Right atrium auricular region (tissue), 2 donors: ENCODE data around the gene TNS3. TPM values are rescaled to one million over a fixed set of nuclear protein-coding genes. Genes with fewer than 3 reads are reported as not detected.

Experiments
- DNase-seq: peaks from one replicate; pipeline ENCODE4 v3.0.0-alpha.2; 2019; ENCODE audit warnings: low spot score
- H3K27ac ChIP-seq, 2 donors: fragments of 200-600 bp; sonication (generic); 1 replicate in 1 of 2; 2 replicates in 1 of 2; pipeline ENCODE4 v1.5.1; 2016 to 2019
- H3K27me3 ChIP-seq, 2 donors: fragments of 200-600 bp; sonication (generic); one replicate each; pipeline versions ENCODE4 v1.5.1 to v1.6.0; 2017 to 2019
- H3K36me3 ChIP-seq: fragments of 200-600 bp; sonication (generic); one replicate; pipeline ENCODE4 v1.5.1; 2016
- H3K4me1 ChIP-seq, 2 donors: fragments of 200-600 bp; sonication (generic); one replicate each; pipeline versions ENCODE4 v1.5.1 to v1.6.0; 2017 to 2019
- H3K4me3 ChIP-seq, 2 donors: fragments of 200-600 bp; sonication (generic); 1 replicate in 1 of 2; 2 replicates in 1 of 2; pipeline ENCODE4 v1.5.1; 2017 to 2019; ENCODE audit warnings: mild to moderate bottlenecking in 1 of 2, moderate library complexity in 1 of 2
- H3K9me3 ChIP-seq, 2 donors: fragments of 200-600 bp; sonication (generic); one replicate each; pipeline ENCODE4 v1.5.1; 2019
- CTCF ChIP-seq, 2 donors: fragments of 200-600 bp; sonication (generic); IDR thresholded peaks; one replicate each; pipeline ENCODE4 v1.5.1; 2019; ENCODE audit warnings: antibody characterized with exemption in 2 of 2
- total RNA-seq, 2 donors: library from RNA; depleted of rRNA; stranded (reverse); fragments of >200 nt; gene quantifications; one replicate each; pipeline ENCODE4 v1.1.0, GENCODE V29; 2016

TNS3 gene
- total RNA-seq, 2 donors from 2014 or later: 39.7 to 44.4 TPM

- TF ChIP-seq CTCF (IDR thresholded peaks at IDR 0.05): no peak
- Histone ChIP-seq H3K4me1 (peaks cover 0 to 44% of the 10 kb centered on the region in 2 donors), H3K27ac (no peak overlapping the region), H3K9me3 (no peaks in the 10 kb centered on the region), H3K27me3 (no peaks in the 10 kb centered on the region), H3K36me3 (no peaks in the 10 kb centered on the region), H3K4me3 (no peak overlapping the region)
- peak; percentile 34 for DNase-seq
These were observed 270.0 kb downstream of the TNS3 start for GRCh38 chr7:47311891-47312290.

DNA sequence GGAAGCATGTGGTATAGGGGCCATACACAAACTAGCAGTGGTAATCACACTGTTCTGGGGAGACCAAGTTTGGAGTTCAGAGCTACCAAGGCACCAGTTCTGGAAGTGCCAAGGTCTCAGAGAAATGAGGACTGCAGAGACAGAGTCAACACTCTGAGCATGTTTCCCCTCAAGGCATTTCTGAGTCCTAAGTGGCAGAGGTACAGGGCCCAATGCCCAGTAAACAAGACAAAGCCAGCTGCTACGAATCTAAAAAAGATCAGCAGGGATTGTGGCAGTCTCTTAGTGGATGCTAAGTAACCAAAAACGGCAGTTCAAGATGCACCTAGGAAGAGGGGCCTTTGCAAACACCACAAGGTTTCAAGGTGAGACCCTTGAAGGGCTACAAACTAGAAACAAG, 271.9 kb downstream of the TNS3 start:
- Histone ChIP-seq H3K27ac (peak overlapping the region; percentile 23 to 44), H3K9me3 (no peaks in the 10 kb centered on the region), H3K4me1 (peaks cover 0 to 36% of the 10 kb centered on the region in 2 donors), H3K36me3 (no peaks in the 10 kb centered on the region), H3K27me3 (no peaks in the 10 kb centered on the region), H3K4me3 (no peak overlapping the region)
- TF ChIP-seq CTCF (IDR thresholded peaks at IDR 0.05): no peak
- no peak for DNase-seq

- Histone ChIP-seq H3K27ac (no peak overlapping the region), H3K9me3 (no peaks in the 10 kb centered on the region), H3K36me3 (peaks cover 2% of the 10 kb centered on the region), H3K27me3 (no peaks in the 10 kb centered on the region), H3K4me3 (no peak overlapping the region), H3K4me1 (peaks cover 0 to 34% of the 10 kb centered on the region in 2 donors)
- no peak for DNase-seq
- TF ChIP-seq CTCF (IDR thresholded peaks at IDR 0.05): no peak
These were observed 273.1 kb downstream of the TNS3 start for GRCh38 chr7:47308808-47309207.

- Histone ChIP-seq H3K27ac (no peak overlapping the region), H3K4me3 (no peak overlapping the region), H3K27me3 (no peaks in the 10 kb centered on the region), H3K36me3 (peaks cover 15% of the 10 kb centered on the region), H3K4me1 (peaks cover 0 to 35% of the 10 kb centered on the region in 2 donors), H3K9me3 (no peaks in the 10 kb centered on the region)
- DNase-seq: no peak
- no peak for TF ChIP-seq CTCF (IDR thresholded peaks at IDR 0.05)
These were observed 274.6 kb downstream of the TNS3 start for GRCh38 chr7:47307311-47307710.

GRCh38 chr7:47304727-47305719, 276.9 kb downstream of the TNS3 start:
- Histone ChIP-seq H3K27ac (peak overlapping the region; percentile 75 to 78), H3K9me3 (no peaks in the 10 kb centered on the region), H3K4me1 (peaks cover 0 to 36% of the 10 kb centered on the region in 2 donors), H3K4me3 (no peak overlapping the region), H3K27me3 (no peaks in the 10 kb centered on the region), H3K36me3 (peaks cover 38% of the 10 kb centered on the region)
- DNase-seq: peak; percentile 57
- TF ChIP-seq CTCF (IDR thresholded peaks at IDR 0.05): no peak
